SK-N-SH (cell line): Measurements from ENCODE around the gene ABCE1. TPM values are rescaled to one million over a fixed set of nuclear protein-coding genes. Genes with fewer than 3 reads are reported as not detected.

ENCODE experiments used
- CTCF ChIA-PET: fragments of 300-600, 350-600 bp; formaldehyde crosslinking; extraction: SDS; loops from one replicate; lab custom pipeline; 2021; lab: Yijun Ruan, JAX
- POLR2A ChIA-PET: fragments of 350-600 bp; sonication (Branson Sonifier 250); formaldehyde crosslinking; extraction: SDS; loops from one replicate; lab custom pipeline; 2020; ENCODE audit warnings: antibody characterized with exemption, inconsistent platforms; lab: Yijun Ruan, JAX
- DNase-seq: peaks from one replicate; pipeline ENCODE4 v3.0.0; 2012
- H2AFZ ChIP-seq: fragments of 200-600 bp; sonication (generic); 2 replicates; pipeline ENCODE4 v1.8.1; 2016; ENCODE audit warnings: antibody characterized with exemption, mild to moderate bottlenecking, low read depth
- H3F3A ChIP-seq: fragments of 200-600 bp; sonication (generic); replicated peaks from 2 replicates; pipeline ENCODE3; 2016; ENCODE audit warnings: antibody characterized with exemption, mild to moderate bottlenecking; ENCODE audit not compliant: insufficient read depth
- H3K27ac ChIP-seq, 2 experiments: fragments of 200-500 bp in 1 of 2; fragments of 200-600 bp in 1 of 2; sonication (Bioruptor generic) in 1 of 2; sonication (generic), shearing (Covaris generic) in 1 of 2; 2 replicates each; pipeline versions ENCODE4 v1.5.1 to v1.6.1; 2014 to 2016; ENCODE audit warnings: low read depth in 2 of 2, inconsistent platforms in 1 of 2, low read length in 1 of 2, mild to moderate bottlenecking in 1 of 2, mixed read lengths in 1 of 2
- H3K27me3 ChIP-seq: fragments of 200-600 bp; sonication (generic), shearing (Covaris generic); 2 replicates; pipeline ENCODE4 v1.6.1; 2016; ENCODE audit warnings: mixed run types; ENCODE audit not compliant: insufficient read depth
- H3K36me3 ChIP-seq, 2 experiments: fragments of 200-500 bp in 1 of 2; fragments of 200-600 bp in 1 of 2; sonication (Bioruptor generic) in 1 of 2; sonication (generic) in 1 of 2; replicated peaks in 1 of 2; 2 replicates each; pipeline versions ENCODE3 to v1.5.1; 2014 to 2016; ENCODE audit warnings: low read length in 1 of 2, mild to moderate bottlenecking in 1 of 2; ENCODE audit not compliant: insufficient read depth in 2 of 2, control insufficient read depth in 1 of 2
- H3K4me1 ChIP-seq, 2 experiments: fragments of 200-500 bp in 1 of 2; fragments of 200-600 bp in 1 of 2; sonication (Bioruptor generic) in 1 of 2; sonication (generic), shearing (Covaris generic) in 1 of 2; 2 replicates each; pipeline versions ENCODE4 v1.5.1 to v1.6.1; 2014 to 2016; ENCODE audit warnings: low read depth in 1 of 2, low read length in 1 of 2, mixed run types in 1 of 2; ENCODE audit not compliant: insufficient read depth in 2 of 2, control insufficient read depth in 1 of 2
- H3K4me2 ChIP-seq: fragments of 200-600 bp; sonication (generic), shearing (Covaris generic); 2 replicates; pipeline ENCODE4 v1.6.1; 2017; ENCODE audit warnings: mixed run types
- H3K4me3 ChIP-seq, 2 experiments: fragments of 200-500 bp in 1 of 2; fragments of 200-600 bp in 1 of 2; sonication (Bioruptor generic) in 1 of 2; sonication (generic), shearing (Covaris generic) in 1 of 2; 2 replicates each; pipeline versions ENCODE4 v1.5.1 to v1.8.1; 2014 to 2016; ENCODE audit warnings: low read depth in 2 of 2, inconsistent platforms in 1 of 2, low read length in 1 of 2, mild to moderate bottlenecking in 1 of 2, mixed read lengths in 1 of 2, moderate library complexity in 1 of 2
- H3K79me2 ChIP-seq: fragments of 200-600 bp; sonication (generic); 2 replicates; pipeline ENCODE4 v1.8.1; 2017; ENCODE audit warnings: mild to moderate bottlenecking; ENCODE audit not compliant: insufficient read depth
- H3K9ac ChIP-seq: fragments of 200-600 bp; sonication (generic); 2 replicates; pipeline ENCODE4 v1.6.1; 2017; ENCODE audit warnings: mixed run types
- H3K9me2 ChIP-seq: fragments of 200-600 bp; sonication (generic); 2 replicates; pipeline ENCODE4 v1.6.1; 2017; ENCODE audit warnings: mixed run types
- H3K9me3 ChIP-seq: fragments of 200-600 bp; sonication (generic); 2 replicates; pipeline ENCODE4 v1.6.1; 2017; ENCODE audit warnings: mixed run types, mild to moderate bottlenecking, moderate library complexity
- H4K20me1 ChIP-seq: fragments of 200-600 bp; sonication (generic); 2 replicates; pipeline ENCODE4 v1.6.1; 2017; ENCODE audit warnings: mild to moderate bottlenecking, mixed run types; ENCODE audit not compliant: insufficient read depth
- CHD2 ChIP-seq: fragments of 150-350 bp; IDR thresholded peaks from 2 replicates; pipeline ENCODE4 v1.6.1; 2018; ENCODE audit warnings: low read length; ENCODE audit not compliant: partially characterized antibody
- CTCF ChIP-seq: fragments of 200-600 bp; sonication (generic); IDR thresholded peaks from 2 replicates; pipeline ENCODE4 v1.6.1; 2017; ENCODE audit warnings: antibody characterized with exemption, mild to moderate bottlenecking, moderate library complexity
- ELF1 ChIP-seq: IDR thresholded peaks from 2 replicates; pipeline ENCODE4 v1.4.0; 2012
- FOSL2 ChIP-seq: IDR thresholded peaks from 2 replicates; pipeline ENCODE4 v1.4.0; 2012; ENCODE audit warnings: low read depth, mild to moderate bottlenecking, moderate library complexity, borderline replicate concordance
- FOXM1 ChIP-seq: IDR thresholded peaks from 2 replicates; pipeline ENCODE4 v1.4.0; 2012; ENCODE audit warnings: low read depth, mild to moderate bottlenecking
- GABPA ChIP-seq: IDR thresholded peaks from 2 replicates; pipeline ENCODE4 v1.4.0; 2012; ENCODE audit warnings: low read depth, mild to moderate bottlenecking
- MAX ChIP-seq: IDR thresholded peaks from 2 replicates; pipeline ENCODE4 v1.4.0; 2012; ENCODE audit warnings: low read depth
- MXI1 ChIP-seq: IDR thresholded peaks from 2 replicates; pipeline ENCODE4 v1.6.1; 2012; ENCODE audit warnings: mild to moderate bottlenecking, low read depth, low read length, improper control_type of control experiment
- PBX3 ChIP-seq: IDR thresholded peaks from 2 replicates; pipeline ENCODE4; 2012
- RAD21 ChIP-seq: IDR thresholded peaks from 2 replicates; pipeline ENCODE4 v1.6.1; 2012; ENCODE audit warnings: mild to moderate bottlenecking, low read length
- RFX5 ChIP-seq: IDR thresholded peaks from 2 replicates; pipeline ENCODE4 v1.6.1; 2012; ENCODE audit warnings: mild to moderate bottlenecking, improper control_type of control experiment, low read length
- RXRA ChIP-seq: IDR thresholded peaks from 2 replicates; pipeline ENCODE4 v1.4.0; 2012; ENCODE audit warnings: low read depth, mild to moderate bottlenecking, borderline replicate concordance
- SIN3A ChIP-seq: IDR thresholded peaks from 2 replicates; pipeline ENCODE4 v1.6.1; 2012; ENCODE audit warnings: low read depth, mild to moderate bottlenecking, low read length, moderate library complexity, borderline replicate concordance
- TAF1 ChIP-seq: IDR thresholded peaks from 2 replicates; pipeline ENCODE4 v1.6.1; 2012; ENCODE audit warnings: low read depth, mild to moderate bottlenecking, low read length, moderate library complexity, borderline replicate concordance
- USF1 ChIP-seq: IDR thresholded peaks from 2 replicates; pipeline ENCODE4 v1.4.0; 2012; ENCODE audit warnings: low read depth, borderline replicate concordance
- USF2 ChIP-seq: fragments of 150-350 bp; IDR thresholded peaks from 2 replicates; pipeline ENCODE4 v1.6.1; 2017; ENCODE audit warnings: antibody characterized with exemption, low read length, low read depth, borderline replicate concordance
- ZBTB33 ChIP-seq: IDR thresholded peaks from 2 replicates; pipeline ENCODE4 v1.4.0; 2012; ENCODE audit warnings: low read depth, borderline replicate concordance
- WGBS: methylation state at CpG from one replicate; pipeline ENCODE4 v1.1.6; 2017; ENCODE audit warnings: low lambda C conversion rate; 5-methylcytosine and 5-hydroxymethylcytosine counted together
- polyA plus RNA-seq, 3 experiments: library from polyadenylated mRNA; depleted of rRNA; stranded (reverse); fragments of >200 nt; gene quantifications; 2 replicates each; pipeline ENCODE4 v1.2.3, GENCODE V29; 2012

Gene ABCE1
- polyA plus RNA-seq, 1 of the 3 experiments (the other 2 are of a cell fraction), result 48.3 TPM

GRCh38 chr4:145161549-145161948, 63.4 kb downstream of the ABCE1 start:
- Histone ChIP-seq H3K4me2 (no peak overlapping the region), H3K79me2 (peaks cover 34% of the 10 kb centered on the region), H3K4me3 (no peak overlapping the region), H3K36me3 (peaks cover 36 to 55% of the 10 kb centered on the region in 2 experiments), H4K20me1 (no peaks in the 10 kb centered on the region), H3K9me3 (no peaks in the 10 kb centered on the region), H3K27ac (no peak overlapping the region), H2AFZ (no peak overlapping the region), H3K9ac (no peak overlapping the region), H3K4me1 (no peaks in the 10 kb centered on the region), H3K27me3 (no peaks in the 10 kb centered on the region), H3F3A (no peaks in the 10 kb centered on the region), H3K9me2 (no peaks in the 10 kb centered on the region)
- POLR2A ChIA-PET, result no interaction called here
- WGBS, result 44% methylated on average over 2 of the region's 2 CpGs
- TF ChIP-seq USF2 (no peak), CTCF (no peak), MAX (no peak), MXI1 (no peak), TAF1 (no peak), SIN3A (no peak), FOSL2 (no peak), RAD21 (no peak), RFX5 (no peak), RXRA (no peak), USF1 (no peak), FOXM1 (no peak), PBX3 (no peak), CHD2 (no peak), GABPA (no peak), ZBTB33 (no peak), ELF1 (no peak)
- CTCF ChIA-PET, result no interaction called here
- DNase-seq, result no peak
